NCI-H187 (cell line): ENCODE results near the gene CLSTN2.

ENCODE experiments used
- DNase-seq, 2 experiments: peaks; one replicate each; lab custom pipeline; 2025; lab: John Stamatoyannopoulos, UW

The CLSTN2 gene

GRCh38 chr3:140052771-140053702 lies 118.1 kb downstream of the CLSTN2 start:
- DNase-seq = no peak

DNA sequence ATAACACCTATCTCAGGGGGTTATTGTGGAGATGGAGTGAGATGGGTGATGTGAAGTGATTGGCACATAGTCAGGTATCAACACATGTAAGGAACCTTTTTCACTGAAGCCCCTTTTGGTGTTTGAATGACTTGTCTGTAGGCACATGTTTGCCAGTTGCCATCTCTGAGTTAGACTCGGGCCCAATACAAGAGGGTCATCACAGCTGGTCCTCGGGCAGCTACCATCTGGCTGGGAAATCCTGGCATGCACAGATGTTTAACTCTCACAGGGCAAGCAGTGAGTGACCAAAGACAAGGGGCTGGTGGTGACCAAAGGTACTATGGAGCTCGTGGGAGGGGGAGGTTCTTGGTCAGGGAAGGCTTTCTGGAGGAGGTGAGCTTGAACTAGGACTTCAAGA lies 118.8 kb downstream of the CLSTN2 start:
- DNase-seq = no peak

- DNase-seq = no peak
These were observed 120.3 kb downstream of the CLSTN2 start for GRCh38 chr3:140055092-140055791.

DNA sequence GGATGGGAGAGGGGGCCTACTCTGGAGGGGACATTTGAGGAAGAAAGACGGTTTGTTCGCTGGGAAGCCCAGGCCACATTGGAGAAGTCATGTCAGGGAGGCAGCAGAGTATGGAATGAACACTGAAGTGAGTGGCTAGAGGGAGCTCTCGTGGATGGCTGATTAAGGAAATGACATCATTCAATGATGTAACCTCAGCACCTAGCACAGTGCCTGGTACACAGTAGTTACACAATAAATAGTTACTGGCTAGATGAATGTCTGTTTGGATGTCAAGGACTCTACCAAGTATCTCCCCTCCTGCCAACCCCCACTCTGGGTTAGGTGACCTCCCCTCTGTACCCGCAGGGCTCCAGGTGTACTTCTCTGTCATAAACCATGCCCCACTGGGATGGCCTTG lies 121.1 kb downstream of the CLSTN2 start:
- DNase-seq = no peak

GRCh38 chr3:140061211-140061610 lies 126.2 kb downstream of the CLSTN2 start:
- DNase-seq = no peak

DNA sequence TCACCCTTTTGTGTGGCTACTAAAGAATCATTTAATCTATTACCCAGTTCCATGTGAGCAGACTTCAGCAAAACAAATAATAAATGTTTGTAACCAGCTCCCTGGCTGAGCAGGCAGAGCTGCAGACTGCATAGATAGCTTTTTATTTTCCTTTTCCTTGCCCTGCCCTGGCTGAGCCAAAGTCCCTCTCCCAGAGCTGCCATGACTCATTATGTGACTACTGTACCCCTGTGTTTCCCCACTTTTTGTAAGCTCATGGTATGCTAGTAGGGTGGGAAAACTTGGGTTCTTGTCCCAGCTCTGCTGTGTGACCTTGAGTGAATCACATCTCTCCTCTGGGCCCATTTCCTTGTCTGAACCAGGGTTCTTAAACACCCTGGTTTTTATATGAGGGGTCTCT lies 127.5 kb downstream of the CLSTN2 start:
- no peak for DNase-seq

DNA sequence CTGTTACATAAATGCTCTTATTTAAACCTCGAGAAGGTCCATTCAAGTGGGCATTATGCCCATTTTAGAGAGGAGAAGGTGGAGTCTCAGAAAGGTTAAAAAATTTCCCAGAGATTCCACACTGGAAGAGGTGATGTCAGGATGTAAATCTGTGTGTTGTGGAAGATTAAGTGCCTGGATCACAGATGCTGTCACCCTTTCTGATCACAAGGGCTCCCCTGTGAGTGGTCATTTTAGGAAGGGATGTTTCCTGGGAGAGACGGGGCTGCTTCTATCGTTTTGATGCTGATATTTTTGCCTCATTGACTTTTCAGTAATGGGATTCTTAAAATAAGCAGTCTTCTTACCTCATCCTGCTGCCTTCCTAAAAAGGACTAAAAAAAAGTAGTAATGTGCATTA lies 132.5 kb downstream of the CLSTN2 start:
- no peak for DNase-seq

- DNase-seq = no peak
These were observed 133.6 kb downstream of the CLSTN2 start for GRCh38 chr3:140068494-140069017.

- DNase-seq = no peak
These were observed 138.5 kb downstream of the CLSTN2 start for GRCh38 chr3:140073278-140074045.

DNA sequence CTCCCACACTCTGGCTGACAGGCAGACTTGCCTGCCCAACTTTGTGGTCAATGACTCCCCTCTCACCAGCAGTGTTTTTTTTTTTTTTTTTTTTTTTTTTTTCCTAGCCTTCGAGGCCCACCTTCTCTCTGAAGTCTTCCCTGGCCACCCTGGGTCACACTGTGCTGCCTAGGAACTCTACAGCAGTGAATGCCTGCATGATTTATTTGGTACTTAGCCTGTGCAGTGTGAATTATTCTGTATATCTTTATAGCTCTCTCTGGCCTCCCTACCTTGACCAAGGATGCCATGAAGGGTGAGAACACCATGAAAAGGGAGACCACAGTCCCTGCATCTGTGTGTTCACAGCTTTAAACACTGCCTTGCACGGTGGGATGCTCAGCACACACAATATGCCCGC lies 141.6 kb downstream of the CLSTN2 start:
- no peak for DNase-seq

DNA sequence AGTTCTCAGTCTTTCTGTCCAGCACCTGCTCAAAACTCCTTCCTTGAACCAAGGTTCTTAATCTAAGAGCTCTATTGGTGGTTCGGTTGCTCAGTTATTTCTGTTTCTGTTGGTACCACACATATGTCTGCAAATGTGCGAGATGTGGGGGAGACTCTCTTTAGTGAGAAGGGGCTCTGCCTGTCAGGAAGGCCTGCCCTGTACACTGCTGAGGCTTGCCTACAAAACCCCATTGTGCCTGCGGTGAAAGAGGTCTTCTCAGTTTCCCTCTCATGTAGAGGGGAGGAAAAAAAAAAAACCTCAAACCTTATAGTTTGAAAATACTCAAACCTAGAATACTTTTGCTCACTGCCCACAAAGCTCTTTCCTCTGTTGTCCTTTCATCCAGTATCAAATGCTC lies 142.4 kb downstream of the CLSTN2 start:
- DNase-seq = no peak

DNA sequence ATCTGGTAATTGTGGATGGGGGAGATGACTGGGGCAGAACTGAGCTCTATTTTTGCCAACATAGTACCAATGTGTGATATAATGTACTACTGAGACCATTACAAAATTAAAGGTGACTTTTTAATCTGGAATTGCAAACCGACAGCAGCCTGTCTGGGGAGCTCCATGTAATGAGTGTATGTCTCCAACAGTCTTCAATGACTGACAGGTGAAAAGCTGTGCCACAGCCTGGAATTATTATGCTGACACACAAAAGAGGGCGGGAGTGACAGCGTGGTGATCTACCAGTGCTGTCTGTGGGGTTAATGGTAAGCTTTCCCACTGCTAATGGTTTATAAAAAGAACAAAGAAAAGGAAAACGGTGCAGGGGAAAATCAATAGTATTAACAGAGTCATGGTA lies 143.4 kb downstream of the CLSTN2 start:
- DNase-seq = no peak

DNA sequence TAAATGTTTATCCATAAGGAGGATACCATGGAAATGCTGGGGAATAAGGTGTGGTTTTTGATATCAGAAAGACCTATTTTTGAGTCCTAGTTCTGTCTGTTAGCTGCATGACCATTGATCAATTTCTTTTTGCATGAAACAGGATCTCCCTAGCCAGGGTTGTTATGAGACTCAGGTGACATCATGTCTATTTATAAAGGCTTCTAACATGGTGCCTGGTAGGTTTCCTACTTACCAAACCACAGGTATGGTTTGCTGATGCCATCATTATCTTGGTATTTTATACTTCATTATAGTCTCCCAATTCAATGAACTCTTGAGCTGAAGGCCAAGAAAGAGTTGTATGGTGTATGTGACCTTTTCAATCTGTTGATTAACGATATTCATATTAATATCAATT lies 144.0 kb downstream of the CLSTN2 start:
- no peak for DNase-seq

DNA sequence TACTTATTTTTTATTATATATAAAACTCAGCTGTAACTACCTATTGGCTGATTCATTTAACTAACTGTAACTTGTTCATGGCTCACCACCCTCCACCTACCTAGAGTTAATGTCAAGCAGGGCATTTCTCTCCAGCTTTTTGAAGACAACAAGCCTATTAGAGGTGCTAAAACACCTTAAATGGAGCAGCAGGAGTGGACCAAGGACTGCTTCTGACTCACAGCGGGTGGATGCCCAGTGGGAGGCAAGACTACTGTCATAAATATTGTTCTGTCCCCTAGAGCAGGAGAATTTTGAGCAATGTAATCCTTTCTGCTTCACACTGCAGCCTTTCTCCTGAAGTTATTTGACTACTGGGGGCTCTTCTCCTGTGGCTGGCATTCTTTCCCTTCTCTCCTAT lies 146.9 kb downstream of the CLSTN2 start:
- no peak for DNase-seq

DNA sequence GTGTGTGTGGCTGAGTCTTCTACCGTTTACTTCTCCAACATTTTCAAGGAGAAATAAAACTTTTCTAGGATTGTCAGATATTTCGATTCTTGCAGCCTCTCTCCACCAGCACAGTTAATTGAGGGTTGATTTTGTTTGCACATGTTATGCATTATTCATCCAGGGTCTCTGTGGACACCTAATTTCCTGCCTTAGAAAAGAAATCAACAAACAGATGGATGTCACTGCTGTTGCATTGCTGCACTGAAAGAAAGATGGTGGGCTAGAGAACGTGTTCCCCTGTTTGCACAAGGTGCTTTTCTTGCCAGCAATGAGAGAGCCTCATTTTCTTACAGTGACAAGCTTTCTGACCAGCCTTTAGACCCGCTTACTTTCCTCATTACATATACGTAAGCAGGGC lies 150.0 kb downstream of the CLSTN2 start:
- no peak for DNase-seq

GRCh38 chr3:140086642-140087041 lies 151.7 kb downstream of the CLSTN2 start:
- DNase-seq = no peak

- no peak for DNase-seq
These were observed 153.1 kb downstream of the CLSTN2 start for GRCh38 chr3:140088058-140088457.

DNA sequence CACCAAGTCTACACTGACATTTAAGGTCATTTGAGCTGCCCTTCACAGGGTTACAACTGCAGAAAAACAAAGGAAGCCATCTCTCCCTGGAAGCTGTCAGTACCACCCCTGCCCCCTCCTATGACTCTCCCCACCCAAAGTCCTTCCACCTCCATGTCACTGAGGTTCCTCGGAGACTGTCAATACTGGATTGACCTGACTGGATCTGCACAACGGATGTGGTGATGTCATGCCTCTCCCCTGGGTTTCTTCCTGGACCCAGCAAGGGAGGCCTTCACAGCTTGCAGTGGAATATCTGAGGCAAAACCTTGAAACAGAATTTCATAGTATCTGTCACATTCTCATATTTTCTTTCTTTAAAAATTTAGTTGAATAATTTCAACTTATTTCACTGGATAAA lies 153.5 kb downstream of the CLSTN2 start:
- no peak for DNase-seq

DNA sequence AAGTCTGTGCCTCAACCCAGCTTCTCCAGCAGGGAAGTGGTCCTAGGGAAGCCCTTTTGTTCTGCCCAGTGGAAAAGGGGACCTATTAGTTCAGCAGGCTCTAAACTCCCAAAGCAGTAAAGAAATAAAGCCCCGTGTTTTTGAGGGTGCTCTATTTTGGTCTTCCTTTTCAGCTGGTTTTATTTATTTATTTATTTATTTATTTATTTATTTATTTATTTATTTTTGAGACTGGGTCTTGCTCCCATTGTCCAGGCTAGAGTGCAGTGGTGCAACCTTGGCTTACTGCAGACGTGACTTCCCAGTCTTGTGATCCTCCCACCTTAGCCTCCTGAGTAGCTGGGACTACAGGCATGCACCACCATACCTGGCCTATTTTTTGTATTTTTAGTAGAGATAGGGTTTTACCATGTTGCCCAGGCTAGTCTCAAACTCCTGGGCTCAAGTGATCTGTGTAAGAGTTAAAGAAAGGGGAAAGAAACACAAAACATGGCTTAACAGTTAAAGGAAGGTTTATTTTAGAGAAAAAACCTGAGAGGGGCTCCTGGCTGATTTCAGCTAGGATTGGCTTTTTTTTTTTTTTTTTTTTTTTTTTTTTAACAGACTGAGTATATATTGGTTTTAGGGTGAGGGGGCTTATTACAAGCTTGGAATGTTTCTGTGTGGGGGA lies 154.6 kb downstream of the CLSTN2 start:
- DNase-seq = no peak

DNA sequence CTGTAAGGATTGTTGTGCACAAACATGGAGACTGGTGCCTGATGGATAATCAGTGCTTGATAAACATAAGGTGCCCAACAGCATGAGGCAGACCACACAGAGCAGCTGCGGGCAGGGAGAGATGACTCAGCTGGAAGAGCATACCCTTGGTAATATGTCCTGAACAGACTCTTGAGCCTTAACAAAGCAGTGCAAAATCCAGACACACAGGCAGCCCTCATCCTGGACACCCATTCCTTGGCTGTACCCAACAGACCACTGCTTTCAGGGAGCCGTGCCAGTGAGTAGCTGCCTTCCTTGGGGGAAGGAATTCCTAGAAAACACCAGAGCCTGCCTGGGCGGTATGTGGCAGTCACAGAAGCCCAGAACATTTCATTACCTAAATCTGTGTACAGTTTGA lies 156.2 kb downstream of the CLSTN2 start:
- no peak for DNase-seq

- no peak for DNase-seq
These were observed 158.0 kb downstream of the CLSTN2 start for GRCh38 chr3:140092848-140093536.
